CD4-positive, alpha-beta T cell treated with Interleukin-15 for 4 hours (primary cell): ENCODE measurements around the gene ANKS3.
A peak's percentile ranks its signal among the peaks of the same experiment; 100 is the strongest.

Experiments used
- DNase-seq: peaks from one replicate; pipeline ENCODE4 v3.0.0-alpha.2; 2020; ENCODE audit warnings: low spot score

The ANKS3 gene

GRCh38 chr16:4734063-4734729 lies at the start of gene ANKS3, which contains the start of gene DNAAF8:
ANKS3 (minus strand) TSS chr16:4734271; CDS start chr16:4730149, 4,122 bp downstream.
DNAAF8 (plus strand) TSS chr16:4734537; CDS start chr16:4736515, 1,978 bp downstream.
- DNase-seq, result peak; percentile 73

GRCh38 chr16:4783251-4783950 lies 49.3 kb upstream of the ANKS3 start:
- no peak for DNase-seq

DNA sequence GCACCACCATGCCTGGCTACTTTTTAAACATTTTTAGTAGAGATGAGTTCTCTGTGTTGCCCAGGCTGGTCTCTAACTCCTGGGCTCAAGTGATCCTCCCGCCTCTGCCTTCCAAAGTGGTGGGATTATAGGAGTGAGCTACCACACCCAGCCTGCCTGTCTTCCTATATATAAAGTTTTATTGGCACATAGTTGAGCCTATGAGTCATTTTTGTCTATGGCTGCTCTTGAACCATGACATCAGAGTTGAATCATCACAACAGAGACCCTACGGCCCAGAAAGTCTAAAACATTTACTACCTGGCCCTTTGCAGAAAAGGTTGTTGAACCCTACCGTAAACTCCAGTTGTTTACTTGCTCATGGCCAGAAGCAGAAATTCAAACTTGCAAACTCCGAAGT lies 46.2 kb upstream of the ANKS3 start:
- DNase-seq, result no peak

DNA sequence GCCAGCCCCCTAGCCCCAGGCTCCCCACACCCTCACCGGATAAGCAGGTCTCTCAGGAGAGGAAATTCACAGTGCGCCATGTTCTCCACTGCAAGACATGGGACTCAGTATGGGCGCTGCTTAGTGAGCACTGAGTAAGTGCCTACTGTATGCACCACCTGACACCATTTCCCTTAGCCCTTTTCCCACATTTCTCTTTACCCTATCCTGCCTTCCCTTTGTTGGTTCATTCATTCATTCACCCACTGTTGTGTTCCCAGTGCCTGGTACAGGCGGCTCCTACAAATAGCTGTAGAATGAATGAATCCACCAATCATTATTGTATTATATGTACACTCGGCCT lies 44.0 kb upstream of the ANKS3 start:
- no peak for DNase-seq

DNA sequence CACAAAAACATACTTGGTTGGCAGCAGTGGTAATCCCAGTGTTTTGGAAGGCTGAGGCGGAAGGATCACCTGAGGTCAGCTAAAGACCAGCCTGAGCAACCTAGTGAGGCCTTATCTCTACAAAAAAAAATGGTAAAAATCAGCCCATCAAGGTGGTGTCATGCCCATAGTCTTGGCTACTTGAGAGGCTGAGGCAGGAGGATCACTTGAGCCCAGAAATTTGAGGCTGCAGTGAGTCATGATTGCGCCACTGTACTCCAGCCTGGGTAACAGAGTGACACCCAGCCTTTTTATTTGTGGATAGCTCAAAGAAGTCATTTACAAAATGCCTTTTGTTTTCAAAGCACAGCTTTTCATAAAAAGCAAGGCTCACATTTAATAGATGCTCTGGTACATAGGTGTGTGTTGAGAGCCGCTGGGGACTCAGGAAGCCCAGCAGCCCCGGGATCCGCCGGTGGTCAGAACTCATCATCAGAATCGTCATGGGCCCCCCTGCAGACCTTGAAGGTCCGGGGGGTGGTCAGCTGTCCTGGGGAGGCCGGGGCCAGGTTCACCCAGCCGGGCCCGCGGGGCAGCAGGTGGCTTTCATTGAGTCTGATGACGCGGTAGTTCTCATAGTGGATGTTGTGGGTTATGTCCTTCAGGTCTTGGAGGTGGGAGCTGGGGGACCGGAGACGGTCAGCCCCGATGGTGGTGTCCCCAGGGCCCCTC lies 43.4 kb upstream of the ANKS3 start:
- DNase-seq, result no peak

GRCh38 chr16:4776141-4776705 lies 42.2 kb upstream of the ANKS3 start:
- DNase-seq, result no peak

GRCh38 chr16:4775005-4775404 lies 40.9 kb upstream of the ANKS3 start:
- no peak for DNase-seq

GRCh38 chr16:4772351-4772750 lies 38.3 kb upstream of the ANKS3 start:
- no peak for DNase-seq

DNA sequence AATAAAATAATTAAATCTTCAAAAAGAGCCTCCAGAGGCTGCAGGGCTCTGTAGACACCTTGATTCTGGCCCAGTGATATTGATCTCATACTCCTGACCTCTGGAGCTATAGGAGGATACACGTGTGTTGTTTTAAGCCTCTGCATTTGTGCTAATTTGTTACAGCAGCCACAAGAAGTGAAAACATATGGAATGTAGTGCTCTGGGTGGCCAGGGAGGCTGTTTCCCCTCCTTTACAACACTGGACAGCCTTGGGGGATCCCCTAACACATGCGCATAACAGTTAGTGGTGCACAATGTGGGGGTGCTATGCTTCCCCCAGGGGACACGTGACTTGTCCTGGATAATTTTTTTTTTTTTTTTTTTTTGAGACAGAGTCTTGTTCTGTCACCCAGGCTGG lies 37.6 kb upstream of the ANKS3 start:
- no peak for DNase-seq

GRCh38 chr16:4769306-4769638 lies 35.2 kb upstream of the ANKS3 start:
- no peak for DNase-seq

DNA sequence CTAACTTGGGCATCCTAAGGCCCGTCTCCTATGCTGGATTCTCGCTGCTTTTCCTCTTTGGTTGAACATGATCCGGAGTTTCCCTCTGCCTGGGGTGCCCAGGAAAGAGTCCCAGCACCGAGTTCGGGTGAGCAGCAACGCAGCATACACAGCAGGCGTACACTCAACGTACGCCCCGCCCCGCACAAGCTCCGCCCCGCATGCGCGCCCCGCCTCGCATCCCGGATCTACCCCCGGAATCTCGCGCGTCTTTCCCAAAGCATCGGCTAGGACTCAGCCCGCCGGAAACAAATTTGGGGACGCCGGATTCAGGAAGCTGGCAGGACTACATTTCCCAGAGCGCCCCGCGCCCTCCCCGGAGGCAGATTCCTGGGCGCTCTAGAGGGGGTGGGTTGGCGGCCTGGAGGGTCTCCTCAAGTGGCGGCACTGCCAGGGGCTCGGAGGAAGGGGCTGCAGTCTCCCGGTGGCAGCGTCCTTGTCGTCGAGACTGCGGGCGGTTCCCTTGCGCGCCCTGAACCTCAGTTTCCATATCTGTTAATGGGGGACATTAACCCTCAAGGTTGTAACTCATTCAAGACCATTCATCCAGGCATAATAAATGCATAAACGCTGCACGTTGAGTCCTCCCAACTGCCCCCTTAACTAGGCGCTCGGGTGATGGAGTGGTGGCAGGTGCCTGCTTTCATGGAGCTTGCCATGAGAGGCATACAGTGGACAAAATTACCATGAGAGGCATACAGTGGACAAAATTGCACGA lies 34.7 kb upstream of the ANKS3 start:
- peak; percentile 88 for DNase-seq

DNA sequence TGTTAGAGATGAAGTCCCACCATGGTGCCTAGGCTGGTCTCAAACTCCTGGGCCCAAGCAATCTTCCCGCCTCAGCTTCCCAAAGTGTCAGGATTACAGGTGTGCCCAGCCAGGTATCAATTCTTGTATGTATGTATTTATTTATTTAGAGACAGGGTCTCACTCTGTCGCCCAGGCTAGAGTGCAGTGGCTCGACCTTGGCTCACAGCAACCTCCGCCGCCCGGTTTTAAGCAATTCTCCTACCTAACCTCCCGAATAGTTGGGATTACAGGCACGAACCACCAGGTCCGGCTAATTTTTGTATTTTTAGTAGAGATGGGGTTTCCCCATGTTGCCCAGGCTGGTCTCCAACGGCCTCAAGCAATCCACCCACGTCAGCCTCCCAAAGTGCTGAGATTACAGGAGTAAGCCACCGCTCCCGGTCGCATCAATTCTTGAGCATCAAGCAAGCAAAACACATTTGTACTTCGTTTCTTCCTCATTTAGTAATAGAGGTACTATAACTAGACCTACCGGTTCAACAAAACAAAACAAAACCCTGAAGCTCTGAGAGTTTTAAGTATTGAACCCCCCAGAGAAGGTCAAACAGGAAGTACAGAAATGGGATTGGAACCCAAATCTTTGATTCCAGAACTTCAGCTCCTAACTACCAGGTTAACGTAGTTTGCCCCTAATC lies 33.9 kb upstream of the ANKS3 start:
- no peak for DNase-seq

DNA sequence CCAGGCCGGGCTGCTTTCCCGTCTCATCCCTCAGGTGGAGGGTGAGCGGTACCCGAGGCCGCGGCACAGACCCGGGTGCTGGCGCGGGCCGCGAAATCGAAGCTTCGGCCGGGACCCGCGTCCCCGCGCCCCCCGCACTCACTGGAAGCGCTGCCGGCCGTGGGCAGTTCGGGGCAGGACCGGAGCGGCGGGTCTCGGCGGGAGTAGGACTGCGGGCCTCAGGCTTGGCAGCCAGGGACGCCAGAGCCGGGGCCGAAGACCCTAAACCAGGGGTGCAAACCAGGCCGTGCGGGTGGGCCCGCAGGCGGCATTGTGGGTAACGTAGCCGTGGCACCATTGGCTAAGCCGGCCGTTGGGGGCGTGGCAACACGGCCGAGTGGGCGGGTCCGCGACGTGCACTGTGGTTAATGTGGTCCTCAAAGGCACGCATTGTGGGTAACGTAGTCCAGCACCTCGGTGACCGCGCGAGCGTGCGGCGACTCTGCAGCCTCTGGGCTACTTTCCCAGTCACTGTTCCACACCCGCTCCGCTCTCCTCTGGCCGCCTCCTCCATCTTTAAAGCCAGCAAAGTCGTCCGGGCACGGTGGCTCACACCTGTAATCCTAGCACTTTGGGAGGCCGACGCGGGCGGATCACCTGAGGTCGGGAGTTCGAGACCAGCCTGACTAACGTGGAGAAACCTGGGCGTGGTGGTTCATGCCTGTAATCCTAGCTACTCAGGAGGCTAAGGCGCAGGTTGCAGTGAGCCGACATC lies 33.0 kb upstream of the ANKS3 start, which contains the start of gene ZNF500:
TSS of gene ZNF500 (minus strand) at position 288 of the 754 bp plus-strand sequence. CDS start 1,184 bp downstream, outside the sequence.
- DNase-seq, result peak; percentile 97

DNA sequence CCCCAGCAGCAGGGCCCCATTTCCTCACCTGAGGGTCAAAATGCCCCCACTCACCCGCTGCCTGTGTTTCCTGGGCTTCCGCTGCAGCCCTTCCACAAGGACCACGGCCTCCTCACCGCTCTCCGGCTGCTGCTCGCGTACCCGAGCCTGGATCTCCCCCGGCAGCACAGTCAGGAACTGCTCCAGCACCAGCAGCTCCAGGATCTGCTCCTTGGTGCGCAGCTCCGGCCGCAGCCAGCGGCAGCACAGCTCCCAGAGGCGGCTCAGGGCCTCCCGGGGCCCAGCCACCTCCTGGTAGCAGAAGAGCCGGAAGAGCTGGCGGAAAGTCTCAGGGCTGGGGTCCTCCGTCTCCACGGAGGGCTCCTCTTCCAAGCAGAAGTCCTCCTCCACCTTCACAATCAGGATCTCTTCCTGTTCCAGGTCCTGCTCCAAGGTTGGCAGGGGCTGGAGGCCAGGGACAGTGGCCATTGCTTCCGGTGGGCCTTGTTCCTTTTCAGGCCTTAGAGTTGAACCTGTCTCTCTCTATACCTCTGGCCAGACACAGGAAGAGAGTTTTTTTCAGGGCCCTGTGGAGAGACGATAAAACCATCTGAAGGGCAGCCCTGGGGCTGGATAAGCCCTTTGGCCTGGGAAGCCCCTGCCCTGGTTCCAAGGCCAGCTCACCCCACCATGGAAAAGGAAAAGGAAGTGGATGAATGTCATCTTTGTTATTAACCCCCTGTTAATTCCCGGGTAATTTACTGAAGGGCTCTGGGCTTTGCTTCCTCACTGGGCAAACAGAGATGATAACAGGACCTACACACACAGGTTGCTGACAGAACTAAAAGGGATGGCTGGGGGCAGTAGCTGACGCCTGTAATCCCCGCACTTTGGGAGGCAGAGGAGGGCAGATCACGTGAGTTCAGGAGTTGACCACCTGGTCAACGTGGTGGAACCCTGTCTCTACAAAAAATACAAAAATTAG lies 31.7 kb upstream of the ANKS3 start:
- DNase-seq, result no peak

DNA sequence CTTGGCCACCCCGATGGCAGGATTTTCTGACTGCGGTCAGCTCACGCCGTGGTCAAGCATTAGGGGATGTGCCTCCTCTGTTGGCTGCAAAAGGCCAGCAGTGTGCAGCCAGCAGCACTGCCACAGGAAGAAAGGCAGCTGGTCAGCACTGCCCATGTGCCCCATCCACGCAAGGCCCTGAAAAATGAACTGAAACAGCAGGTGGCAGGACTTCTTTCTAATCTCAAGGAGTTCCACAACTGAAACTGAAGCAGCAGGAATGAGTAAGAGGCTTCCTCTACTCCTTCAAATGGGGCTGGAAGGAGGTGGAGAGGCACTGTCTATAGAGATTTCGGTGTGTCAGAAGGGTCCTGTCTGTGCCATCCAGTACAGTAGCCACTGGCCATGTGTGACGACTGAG lies 29.7 kb upstream of the ANKS3 start:
- DNase-seq, result no peak

DNA sequence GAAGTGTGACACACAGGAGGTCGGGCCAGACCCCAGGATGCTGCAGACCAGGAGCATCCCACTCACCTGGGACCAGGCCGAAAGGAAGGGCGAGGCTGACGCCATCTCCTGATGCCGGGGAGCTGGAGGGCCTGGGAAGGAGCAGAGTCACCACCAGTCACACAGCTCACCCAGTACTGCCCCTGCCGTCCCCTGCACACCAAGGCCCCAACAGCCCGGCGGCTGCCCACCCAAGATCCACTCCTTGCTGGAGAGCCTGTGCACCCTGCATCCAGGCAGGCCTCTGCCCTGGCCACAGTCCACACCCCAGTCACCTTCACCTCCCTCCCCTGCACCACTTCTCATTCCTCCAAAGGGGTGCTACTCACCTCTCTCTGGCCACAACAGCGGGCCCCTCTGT lies 28.1 kb upstream of the ANKS3 start:
- no peak for DNase-seq

DNA sequence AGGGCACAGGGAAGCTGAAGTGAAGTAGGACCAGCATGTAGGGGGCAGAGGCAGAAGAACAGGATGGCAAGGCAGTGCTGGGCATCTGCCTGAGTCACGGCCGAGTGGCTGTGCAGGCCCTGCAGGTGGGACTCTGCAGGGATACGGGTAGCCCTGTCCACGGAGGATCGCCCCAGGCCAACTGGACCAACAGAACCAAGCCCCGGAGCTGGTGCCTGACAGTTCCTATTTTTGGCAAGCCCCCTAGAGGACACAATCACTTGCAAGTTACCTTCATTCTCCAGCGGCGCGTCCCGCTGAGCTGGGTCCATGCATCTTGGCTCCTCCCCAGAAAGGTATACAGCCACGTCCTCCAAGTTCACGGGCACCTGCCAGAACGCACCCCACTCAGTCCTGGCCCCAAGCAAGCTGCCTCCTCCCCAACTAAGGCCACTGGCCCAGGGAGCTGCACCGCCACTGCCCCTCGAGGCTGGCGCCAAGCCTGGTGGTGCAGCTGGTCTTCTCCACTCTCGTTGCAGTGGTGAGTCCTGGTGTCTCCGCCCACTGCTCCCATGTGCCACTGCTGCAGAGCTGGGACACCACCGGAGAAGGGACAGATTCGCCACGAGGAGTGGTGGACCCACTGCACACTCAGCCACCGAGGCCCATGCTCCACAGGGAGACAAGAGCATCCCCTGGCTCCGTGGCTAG lies 26.3 kb upstream of the ANKS3 start:
- DNase-seq, result no peak

DNA sequence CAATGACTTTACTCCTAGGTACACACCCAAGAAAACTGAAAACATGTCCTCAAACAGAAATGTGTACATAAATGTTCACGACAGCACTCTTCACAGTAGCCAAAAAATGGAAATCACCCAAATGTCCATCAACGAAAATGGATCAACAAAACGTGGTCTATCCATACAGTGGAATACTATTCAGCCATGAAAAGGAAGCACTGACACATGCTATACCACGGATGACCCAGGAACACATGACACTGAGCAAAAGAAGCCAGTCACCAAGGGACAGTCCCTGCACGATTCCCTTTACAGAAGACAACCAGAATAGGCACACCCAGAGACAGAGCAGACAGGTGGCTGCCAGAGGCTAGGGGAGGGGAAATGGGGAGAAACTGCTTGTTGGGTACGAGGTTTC lies 21.6 kb upstream of the ANKS3 start:
- DNase-seq, result no peak

DNA sequence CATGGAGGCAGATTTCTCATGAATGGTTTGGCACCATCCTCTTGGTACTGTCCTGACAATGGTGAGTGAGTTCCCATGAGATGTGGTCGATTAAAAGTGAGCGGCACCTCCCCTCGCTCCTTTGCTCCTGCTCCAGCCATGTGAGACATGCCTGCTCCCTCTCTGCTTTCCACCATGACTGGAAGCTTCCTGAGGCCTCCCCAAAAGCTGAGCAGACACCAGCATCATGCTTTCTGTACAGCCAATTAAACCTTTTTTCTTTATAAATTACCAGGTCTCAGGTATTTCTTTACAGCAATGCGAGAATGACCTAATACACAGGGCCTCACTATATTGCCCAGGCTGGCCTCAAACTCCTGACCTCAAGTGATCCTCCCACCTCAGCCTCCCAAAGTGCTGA lies 20.8 kb upstream of the ANKS3 start:
- no peak for DNase-seq
